HepG2 (cell line): ENCODE data around the gene BRD2. TPM values are rescaled to one million over a fixed set of nuclear protein-coding genes. Genes with fewer than 3 reads are reported as not detected.

Source experiments
- ATAC-seq: fragments of 200-7000 bp; cut with Tn5 transposase; 3 replicates; pipeline ENCODE4 v1.9.1; 2020; ENCODE audit warnings: mild to moderate bottlenecking, moderate library complexity
- BruUV-seq: library from RNA; stranded (reverse); fragments of 400-500 nt; replicated peaks from 2 replicates; lab custom pipeline; 2021; lab: Mats Ljungman, UMichigan
- CTCF ChIA-PET: fragments of 300-600 bp; formaldehyde crosslinking; extraction: SDS; loops from one replicate; lab custom pipeline; 2021; ENCODE audit warnings: low total read pairs, inconsistent platforms, low intra/inter-chr PET ratio; lab: Yijun Ruan, JAX
- POLR2A ChIA-PET: fragments of 350-600 bp; sonication (Branson Sonifier 250); formaldehyde crosslinking; loops from one replicate; lab custom pipeline; 2020; ENCODE audit warnings: antibody characterized with exemption, inconsistent platforms; lab: Yijun Ruan, JAX
- DNase-seq: peaks from one replicate; pipeline ENCODE4 v3.0.0-alpha.2; 2015; ENCODE audit warnings: low spot score
- FAIRE-seq: peaks from 3 replicates; lab custom pipeline; 2011; peaks lifted over from hg19 to GRCh38; lab: Jason Lieb, UNC
- H2AFZ ChIP-seq: one replicate; pipeline ENCODE4 v1.6.1; 2011; ENCODE audit warnings: low read length, inconsistent platforms
- H3K27ac ChIP-seq: fragments of 300-600 bp; 3 replicates; pipeline ENCODE4 v1.8.0; 2011; ENCODE audit warnings: mixed run types, mild to moderate bottlenecking, mixed read lengths, low read length, inconsistent platforms; ENCODE audit not compliant: insufficient read depth; ENCODE audit errors: extremely low read length
- H3K27me3 ChIP-seq, 2 experiments: fragments of 200-600 bp in 1 of 2; 2 replicates in 1 of 2; 3 replicates in 1 of 2; pipeline versions ENCODE4 v1.6.0 to v1.8.0; 2011; ENCODE audit warnings: low read length in 2 of 2, mild to moderate bottlenecking in 2 of 2, moderate library complexity in 2 of 2, inconsistent platforms in 1 of 2; ENCODE audit not compliant: insufficient read depth in 2 of 2, control insufficient read depth in 1 of 2
- H3K36me3 ChIP-seq, 2 experiments: fragments of 200-600 bp in 1 of 2; replicated peaks in 1 of 2; 2 replicates in 1 of 2; 3 replicates in 1 of 2; pipeline versions ENCODE4 v1.5.1 to v1.8.0; 2011; ENCODE audit warnings: low read length in 2 of 2, inconsistent platforms in 1 of 2; ENCODE audit not compliant: insufficient read depth in 2 of 2, control insufficient read depth in 1 of 2
- H3K4me1 ChIP-seq: 2 replicates; pipeline ENCODE4 v1.5.1; 2012; ENCODE audit warnings: low read length, inconsistent platforms; ENCODE audit not compliant: insufficient read depth
- H3K4me2 ChIP-seq: 2 replicates; pipeline ENCODE4 v1.6.0; 2011; ENCODE audit warnings: low read depth, low read length, inconsistent platforms
- H3K4me3 ChIP-seq, 3 experiments: fragments of 200-600 bp in 1 of 3; sonication (generic), shearing (Covaris generic) in 1 of 3; replicated peaks in 1 of 3; 2 replicates each; pipeline ENCODE4 v1.5.1; 2011 to 2016; ENCODE audit warnings: low read length in 3 of 3, inconsistent platforms in 2 of 3, low read depth in 2 of 3, mild to moderate bottlenecking in 2 of 3, control low read depth in 1 of 3, mixed read lengths in 1 of 3; ENCODE audit not compliant: insufficient read depth in 1 of 3
- H3K79me2 ChIP-seq: one replicate; pipeline ENCODE4 v1.6.1; 2011; ENCODE audit warnings: low read length, inconsistent platforms; ENCODE audit not compliant: insufficient read depth
- H3K9ac ChIP-seq: 2 replicates; pipeline ENCODE4 v1.6.0; 2011; ENCODE audit warnings: mild to moderate bottlenecking, low read depth, low read length, inconsistent platforms; ENCODE audit not compliant: insufficient read depth
- H3K9me3 ChIP-seq: 2 replicates; pipeline ENCODE4 v1.5.1; 2012; ENCODE audit warnings: mild to moderate bottlenecking, low read length
- H4K20me1 ChIP-seq: 2 replicates; pipeline ENCODE4 v1.6.0; 2011; ENCODE audit warnings: inconsistent platforms, mild to moderate bottlenecking, low read length, moderate library complexity; ENCODE audit not compliant: insufficient read depth
- HNF4A ChIP-seq: sonication (generic); formaldehyde crosslinking; IDR thresholded peaks from 2 replicates; pipeline ENCODE4 v1.4.0; 2020; ENCODE audit warnings: missing genetic modification reagents
- KLF11 ChIP-seq: IDR thresholded peaks from 2 replicates; pipeline ENCODE4 v1.6.1; 2016; ENCODE audit warnings: missing compliant biosample characterization
- NR0B2 ChIP-seq: sonication (generic); formaldehyde crosslinking; IDR thresholded peaks from 2 replicates; pipeline ENCODE4 v1.4.0; 2020; ENCODE audit warnings: mild to moderate bottlenecking, missing genetic modification reagents
- PAXIP1 ChIP-seq: sonication (generic); formaldehyde crosslinking; conservative IDR thresholded peaks from 2 replicates; pipeline ENCODE4 v1.4.0; 2020; ENCODE audit warnings: mild to moderate bottlenecking, missing genetic modification reagents, moderate library complexity
- PPARG ChIP-seq: conservative IDR thresholded peaks from 2 replicates; pipeline ENCODE4 v1.6.1; 2016; ENCODE audit warnings: missing biosample characterization, missing genetic modification reagents
- RBM22 ChIP-seq: fragments of 200-400 bp; formaldehyde crosslinking; optimal IDR thresholded peaks from 2 replicates; pipeline ENCODE3; 2017; ENCODE audit warnings: mild to moderate bottlenecking, low read length, moderate library complexity
- RXRB ChIP-seq: IDR thresholded peaks from 2 replicates; pipeline ENCODE4 v1.6.1; 2016; ENCODE audit warnings: borderline replicate concordance, missing genetic modification reagents, missing compliant biosample characterization
- SAP130 ChIP-seq: IDR thresholded peaks from 2 replicates; pipeline ENCODE4 v1.6.1; 2016; ENCODE audit warnings: low read depth
- ZKSCAN1 ChIP-seq: fragments of 150-350 bp; IDR thresholded peaks from 2 replicates; pipeline ENCODE4 v1.6.1; 2014; ENCODE audit warnings: low read length
- ZMYM4 ChIP-seq: sonication (generic); formaldehyde crosslinking; IDR thresholded peaks from 2 replicates; pipeline ENCODE4 v1.8.1; 2023; ENCODE audit warnings: mild to moderate bottlenecking, missing genetic modification reagents
- ZNF10 ChIP-seq: sonication (generic); formaldehyde crosslinking; IDR thresholded peaks from 2 replicates; pipeline ENCODE4 v1.4.0; 2020; ENCODE audit warnings: mild to moderate bottlenecking, low read depth, missing genetic modification reagents, borderline replicate concordance
- ZNF281 ChIP-seq: sonication (generic); formaldehyde crosslinking; IDR thresholded peaks from 2 replicates; pipeline ENCODE4 v1.4.0; 2020; ENCODE audit warnings: missing genetic modification reagents, borderline replicate concordance
- ZNF362 ChIP-seq: sonication (generic); formaldehyde crosslinking; IDR thresholded peaks from 2 replicates; pipeline ENCODE4 v1.4.0; 2020; ENCODE audit warnings: missing genetic modification reagents, mild to moderate bottlenecking, borderline replicate concordance
- WGBS: methylation state at CpG from one replicate; pipeline ENCODE4 v1.1.6; 2017; ENCODE audit warnings: low lambda C conversion rate; 5-methylcytosine and 5-hydroxymethylcytosine counted together
- in situ Hi-C: cut with HindIII; loops from 2 replicates; pipeline ENCODE4 v1.10.0; 2017; ENCODE audit warnings: low pct_unique_long_range_greater_than_20kb; ENCODE audit not compliant: extremely low pct_ligation_motif_present
- intact Hi-C: fragments of 100-400 bp; cut with micrococcal nuclease; formaldehyde crosslinking; loops from one replicate; pipeline ENCODE4 v1.10.0; 2022; ENCODE audit not compliant: unreplicated experiment
- polyA plus RNA-seq, 8 experiments: library from polyadenylated mRNA; depleted of rRNA in 3 of 8; stranded (reverse) in 7 of 8; unstranded in 1 of 8; fragments of >200 nt; fragmentation: Illumina TruSeq in 4 of 8; extraction: Trizol in 4 of 8; gene quantifications; 2 replicates each; pipeline versions ENCODE4 v1.2.1 to v1.2.3, GENCODE V29; 2011 to 2016; ENCODE audit warnings: low read depth in 4 of 8, missing spikeins in 1 of 8, mixed read lengths in 1 of 8; ENCODE audit not compliant: insufficient read depth in 1 of 8
- total RNA-seq, 5 experiments: library from RNA; depleted of rRNA; stranded (reverse); fragments of >200 nt; fragmentation: Illumina TruSeq; extraction: Trizol; gene quantifications; 2 replicates each; pipeline ENCODE4 v1.2.3, GENCODE V29; 2016; ENCODE audit warnings: low read depth in 1 of 5

BRD2 gene
- total and polyA plus RNA-seq, 2 of the 13 experiments (the other 11 are each of a cell fraction or from before 2014, with no cell fraction given) = 143 to 202 TPM

GRCh38 chr6:32977272-32977952 is 9.0 kb downstream of the BRD2 start (continued):
- TF ChIP-seq ZNF281 (CRISPR knock-in tag) = no peak

- H3K9ac ChIP-seq = no peak overlapping the region
- H3K27ac ChIP-seq = peak overlapping the region; percentile 3
- POLR2A ChIA-PET = interaction anchor here (0.9 to 10.2 kb wide), 4 partner anchors 6 to 83 kb away, joined by 3 to 305 read pairs (median 6); partner anchors contain the start of genes BRD2 and HLA-DMA
- BruUV-seq = no TSS peak
- H2AFZ ChIP-seq = no peak overlapping the region
- intact Hi-C loops (no loop called here), in situ Hi-C loops (loop anchor here (5.0 kb wide), 1 partner anchor 86 kb away; no protein-coding TSS in a partner anchor)
- H3K79me2 ChIP-seq = peaks cover 48% of the 10 kb centered on the region
- H3K36me3 ChIP-seq = peaks cover 49 to 81% of the 10 kb centered on the region in 2 experiments
- FAIRE-seq = no peak
- CTCF ChIA-PET = no interaction called here
- ATAC-seq = no peak
- peaks cover 96% of the 10 kb centered on the region for H4K20me1 ChIP-seq
- H3K4me2 ChIP-seq = no peak overlapping the region
- no peak overlapping the region for H3K4me3 ChIP-seq
- peaks cover 0 to 4% of the 10 kb centered on the region in 2 experiments; a peak in 1 of 5 replicates for H3K27me3 ChIP-seq
- WGBS = 84% methylated on average over 7 of the region's 7 CpGs
- H3K4me1 ChIP-seq = peaks cover 44% of the 10 kb centered on the region
- no peak for DNase-seq
- H3K9me3 ChIP-seq = no peaks in the 10 kb centered on the region
- TF ChIP-seq ZMYM4 (CRISPR knock-in tag) (no peak), RXRB (CRISPR knock-in tag) (peak; percentile 10; the same call in 1 of the 2 replicates), ZNF10 (CRISPR knock-in tag) (no peak), KLF11 (no peak), PPARG (CRISPR knock-in tag) (peak; percentile 64), ZNF362 (CRISPR knock-in tag) (peak; percentile 30; the same call in 1 of the 2 replicates), ZKSCAN1 (no peak), PAXIP1 (0 out of 2 replicates have a peak, but pooled peaks have one; percentile 22), SAP130 (CRISPR knock-in tag) (0 out of 2 replicates have a peak, but pooled peaks have one; percentile 4), RBM22 (peak; percentile 1), HNF4A (CRISPR knock-in tag) (peak; percentile 39), NR0B2 (CRISPR knock-in tag) (no peak)
These were observed 9.5 kb downstream of the BRD2 start for GRCh38 chr6:32977953-32978324.
